Measurements from ENCODE around the gene RPS5.

DNA sequence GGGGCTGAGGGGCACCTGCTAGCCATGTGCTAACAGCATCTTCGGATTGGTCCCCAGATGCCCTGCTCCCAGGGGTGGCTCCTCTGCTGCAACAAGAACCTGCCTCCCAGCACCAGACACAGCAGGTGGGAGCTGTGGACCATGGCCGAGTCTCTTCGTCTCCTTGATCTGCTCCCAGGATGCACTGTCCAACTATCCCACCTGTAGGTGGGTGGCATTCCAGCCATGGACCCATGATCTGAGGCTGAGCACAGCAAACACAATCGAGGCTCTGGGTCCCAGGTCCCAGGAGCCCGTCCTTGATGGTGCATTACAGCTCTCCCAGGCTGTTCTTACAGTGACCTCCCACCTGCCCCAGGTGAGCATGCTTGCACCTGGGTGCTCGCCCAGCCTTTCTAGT lies 7.8 kb upstream of the RPS5 start:
- TF ChIP-seq TARDBP (IDR thresholded peaks at IDR 0.05): no peak
- no peak for TF ChIP-seq ZNF384 (IDR thresholded peaks at IDR 0.05)
- TF ChIP-seq, protein P1, sequence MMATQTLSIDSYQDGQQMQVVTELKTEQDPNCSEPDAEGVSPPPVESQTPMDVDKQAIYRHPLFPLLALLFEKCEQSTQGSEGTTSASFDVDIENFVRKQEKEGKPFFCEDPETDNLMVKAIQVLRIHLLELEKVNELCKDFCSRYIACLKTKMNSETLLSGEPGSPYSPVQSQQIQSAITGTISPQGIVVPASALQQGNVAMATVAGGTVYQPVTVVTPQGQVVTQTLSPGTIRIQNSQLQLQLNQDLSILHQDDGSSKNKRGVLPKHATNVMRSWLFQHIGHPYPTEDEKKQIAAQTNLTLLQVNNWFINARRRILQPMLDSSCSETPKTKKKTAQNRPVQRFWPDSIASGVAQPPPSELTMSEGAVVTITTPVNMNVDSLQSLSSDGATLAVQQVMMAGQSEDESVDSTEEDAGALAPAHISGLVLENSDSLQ (IDR thresholded peaks at IDR 0.05): no peak
- no peak for TF ChIP-seq FOXM1 (IDR thresholded peaks at IDR 0.05; ENCODE audit: borderline replicate concordance)
- TF ChIP-seq NFRKB (IDR thresholded peaks at IDR 0.05): no peak
- no peak for TF ChIP-seq SUZ12 (IDR thresholded peaks at IDR 0.05)
- no peak for TF ChIP-seq SP1 (IDR thresholded peaks at IDR 0.05)
- TF ChIP-seq L3MBTL2 (conservative IDR thresholded peaks at IDR 0.05): no peak
- no peak for TF ChIP-seq ARNT (IDR thresholded peaks at IDR 0.05)
- TF ChIP-seq FOXA1 (IDR thresholded peaks at IDR 0.05): no peak
- TF ChIP-seq ELF4 (IDR thresholded peaks at IDR 0.05): no peak
- no peak for TF ChIP-seq BHLHE40 (IDR thresholded peaks at IDR 0.05; ENCODE audit: borderline replicate concordance)
- no peak for TF ChIP-seq HDGF (IDR thresholded peaks at IDR 0.05; ENCODE audit: borderline replicate concordance)

All from HEK293T (cell line).